Astrocyte of the spinal cord (primary cell): ENCODE data around the gene SLITRK5.

Source experiments
- DNase-seq: peaks from one replicate; pipeline ENCODE4 v3.0.0; 2011; ENCODE audit warnings: low read depth, low spot score
- H3K4me3 ChIP-seq: 2 replicates; pipeline ENCODE4 v1.5.1; 2011; ENCODE audit warnings: low read depth, mild to moderate bottlenecking, low read length, moderate library complexity
- in situ Hi-C: cut with HindIII; loops from 2 replicates; pipeline ENCODE4 v1.10.0; 2017; ENCODE audit warnings: low sequenced_read_pairs
- TF ChIP-seq, protein P1 (sequence below): IDR thresholded peaks from 2 replicates; pipeline ENCODE4 v1.5.1; 2012; ENCODE audit warnings: low read depth, mild to moderate bottlenecking, low read length, inconsistent platforms

Gene SLITRK5

DNA sequence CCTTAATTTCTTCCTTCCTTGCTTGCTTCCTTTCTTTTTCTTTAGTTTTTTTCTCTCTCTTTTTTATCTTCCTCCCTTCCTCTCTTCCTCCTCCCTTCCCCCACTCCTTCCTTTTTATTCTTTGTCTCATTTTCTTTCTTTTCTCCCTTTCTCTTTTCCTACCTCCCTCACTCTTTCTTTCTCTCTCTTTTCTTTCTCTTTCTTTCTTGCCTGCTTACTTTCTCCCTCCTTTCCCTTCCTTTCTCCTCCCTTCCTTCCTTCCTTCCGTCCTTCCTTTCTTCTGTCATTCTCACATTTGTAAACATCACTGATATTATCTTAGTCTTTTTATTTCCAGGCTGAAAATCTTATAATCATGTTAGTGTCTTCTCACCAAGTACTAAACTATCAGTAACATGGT is 38.8 kb downstream of the SLITRK5 start:
- in situ Hi-C loops: no loop called here
- no peak overlapping the region for H3K4me3 ChIP-seq
- no peak for DNase-seq
- TF ChIP-seq, protein P1, sequence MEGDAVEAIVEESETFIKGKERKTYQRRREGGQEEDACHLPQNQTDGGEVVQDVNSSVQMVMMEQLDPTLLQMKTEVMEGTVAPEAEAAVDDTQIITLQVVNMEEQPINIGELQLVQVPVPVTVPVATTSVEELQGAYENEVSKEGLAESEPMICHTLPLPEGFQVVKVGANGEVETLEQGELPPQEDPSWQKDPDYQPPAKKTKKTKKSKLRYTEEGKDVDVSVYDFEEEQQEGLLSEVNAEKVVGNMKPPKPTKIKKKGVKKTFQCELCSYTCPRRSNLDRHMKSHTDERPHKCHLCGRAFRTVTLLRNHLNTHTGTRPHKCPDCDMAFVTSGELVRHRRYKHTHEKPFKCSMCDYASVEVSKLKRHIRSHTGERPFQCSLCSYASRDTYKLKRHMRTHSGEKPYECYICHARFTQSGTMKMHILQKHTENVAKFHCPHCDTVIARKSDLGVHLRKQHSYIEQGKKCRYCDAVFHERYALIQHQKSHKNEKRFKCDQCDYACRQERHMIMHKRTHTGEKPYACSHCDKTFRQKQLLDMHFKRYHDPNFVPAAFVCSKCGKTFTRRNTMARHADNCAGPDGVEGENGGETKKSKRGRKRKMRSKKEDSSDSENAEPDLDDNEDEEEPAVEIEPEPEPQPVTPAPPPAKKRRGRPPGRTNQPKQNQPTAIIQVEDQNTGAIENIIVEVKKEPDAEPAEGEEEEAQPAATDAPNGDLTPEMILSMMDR: no peak

DNA sequence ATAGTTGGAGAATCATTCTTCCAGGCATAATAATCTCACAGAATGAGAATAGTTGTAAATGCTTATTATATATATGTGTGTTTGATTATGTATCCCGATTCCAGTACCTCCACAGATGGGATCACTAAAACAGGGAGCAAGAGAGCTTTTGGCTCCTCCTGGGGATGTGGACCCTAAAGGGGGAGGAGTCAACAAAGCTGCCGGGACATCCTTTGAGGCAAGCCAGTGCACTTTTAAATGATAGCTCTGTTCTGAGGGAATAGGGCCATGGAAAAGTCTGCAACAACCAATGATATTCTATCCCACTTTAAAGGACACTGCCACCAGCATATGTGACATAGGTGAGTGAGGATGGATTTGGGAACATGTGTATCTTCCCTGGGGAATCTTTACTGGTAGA is 40.8 kb downstream of the SLITRK5 start:
- H3K4me3 ChIP-seq: no peak overlapping the region
- in situ Hi-C loops: no loop called here
- DNase-seq: no peak
- TF ChIP-seq, protein P1: no peak
